HG03025 (cell line): ENCODE results near the gene TFPI2.

ENCODE experiments used
- ATAC-seq: cut with Tn5 transposase; IDR thresholded peaks from one replicate; pipeline ENCODE4 v1.9.1; 2021; ENCODE audit warnings: mild to moderate bottlenecking, moderate library complexity; ENCODE audit not compliant: unreplicated experiment, low FRiP score

Gene TFPI2

DNA sequence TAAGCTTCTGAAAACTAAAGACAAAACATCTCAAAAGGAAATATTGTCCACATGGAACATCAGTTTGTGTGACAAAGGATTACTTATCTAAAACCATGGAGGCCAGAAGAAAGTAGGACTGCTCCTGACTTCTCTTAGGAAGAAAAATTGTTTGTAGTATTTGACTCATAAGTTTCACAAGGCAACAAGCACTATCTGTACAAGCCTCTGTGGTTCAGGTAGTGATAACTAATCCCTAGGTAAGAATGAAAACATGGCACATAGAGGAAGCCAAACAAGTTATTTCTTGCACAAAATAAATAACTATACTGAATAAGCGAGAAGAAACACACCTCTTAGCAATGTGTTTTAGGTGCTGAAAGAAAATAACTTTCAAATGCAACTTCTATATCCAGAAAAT, 30.3 kb downstream of the TFPI2 start:
- no peak for ATAC-seq

DNA sequence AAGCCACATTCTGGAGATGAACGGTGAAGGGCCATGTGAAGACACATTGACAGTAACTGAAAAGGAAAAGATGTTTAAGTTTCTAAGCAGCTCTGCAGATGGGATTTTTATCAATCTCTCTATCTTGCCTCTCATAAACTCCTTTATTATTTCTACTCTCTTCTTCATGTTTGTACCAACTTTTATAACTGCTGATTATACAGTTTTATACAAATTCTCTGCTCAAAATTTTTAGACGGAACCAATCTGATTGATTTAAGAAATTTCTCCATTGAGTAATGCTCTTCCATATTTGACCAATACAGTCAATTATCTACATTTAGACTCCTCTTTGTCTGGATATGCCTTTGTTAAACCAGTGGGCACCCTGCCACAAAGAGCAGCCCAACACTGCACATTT, 31.7 kb downstream of the TFPI2 start:
- ATAC-seq: no peak

DNA sequence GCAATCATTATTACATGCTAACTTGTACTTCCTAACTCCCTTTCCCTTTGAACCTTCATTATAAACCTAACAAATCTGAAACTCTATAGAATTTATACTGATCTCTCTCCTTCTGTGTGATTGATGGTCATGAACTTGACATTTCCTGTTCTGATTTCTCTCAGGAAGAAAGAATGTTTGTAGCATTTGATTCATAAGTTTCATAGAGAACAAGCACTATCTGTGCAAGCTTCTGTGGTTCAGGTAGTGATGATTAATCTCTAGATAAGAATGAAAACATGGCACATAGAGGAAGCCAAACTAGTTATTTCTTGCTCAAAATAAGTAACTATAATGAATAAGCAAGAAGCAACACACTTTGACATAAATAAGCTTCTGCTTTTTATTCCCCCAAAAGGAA, 34.2 kb downstream of the TFPI2 start:
- ATAC-seq: no peak

DNA sequence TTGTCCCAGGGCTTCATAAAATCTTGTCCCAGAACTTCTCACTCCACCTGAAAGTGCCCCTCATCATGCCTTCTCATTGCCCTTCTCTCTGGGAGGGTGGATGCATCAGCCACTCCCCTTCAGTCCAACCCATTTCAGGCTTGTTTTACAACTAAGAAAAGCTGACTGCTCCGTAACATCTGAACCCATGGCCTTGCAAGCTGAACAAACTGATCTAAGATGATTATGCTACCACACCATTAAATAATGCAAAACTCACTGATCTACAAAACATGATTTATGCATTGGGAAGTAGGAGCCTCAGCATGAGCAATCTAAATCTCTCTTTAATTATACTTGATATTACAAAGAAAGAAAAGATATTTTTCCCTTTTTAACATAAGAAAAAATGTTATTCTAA, 34.8 kb downstream of the TFPI2 start:
- ATAC-seq: no peak

- ATAC-seq: no peak
Measured at GRCh38 chr7:93854480-93854879, 36.1 kb downstream of the TFPI2 start.

DNA sequence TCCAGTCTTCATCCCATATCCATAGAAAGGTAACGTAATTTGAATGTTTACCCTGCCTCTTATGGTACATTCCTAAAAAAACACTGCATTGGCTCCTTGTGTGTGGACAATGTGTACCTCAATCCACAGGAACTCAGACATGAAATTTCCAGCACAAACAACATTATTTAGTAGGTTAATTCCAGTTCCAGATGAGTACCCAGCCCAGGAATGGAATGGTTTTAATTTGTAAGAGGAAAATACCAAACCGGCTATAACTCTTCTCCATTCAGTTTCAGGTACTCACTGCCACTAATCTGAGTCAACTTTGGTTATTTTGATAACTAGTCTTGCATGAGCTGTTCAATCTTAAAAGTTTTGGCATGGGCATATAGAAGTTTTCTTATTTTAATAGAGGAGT, 39.0 kb downstream of the TFPI2 start:
- ATAC-seq: no peak

DNA sequence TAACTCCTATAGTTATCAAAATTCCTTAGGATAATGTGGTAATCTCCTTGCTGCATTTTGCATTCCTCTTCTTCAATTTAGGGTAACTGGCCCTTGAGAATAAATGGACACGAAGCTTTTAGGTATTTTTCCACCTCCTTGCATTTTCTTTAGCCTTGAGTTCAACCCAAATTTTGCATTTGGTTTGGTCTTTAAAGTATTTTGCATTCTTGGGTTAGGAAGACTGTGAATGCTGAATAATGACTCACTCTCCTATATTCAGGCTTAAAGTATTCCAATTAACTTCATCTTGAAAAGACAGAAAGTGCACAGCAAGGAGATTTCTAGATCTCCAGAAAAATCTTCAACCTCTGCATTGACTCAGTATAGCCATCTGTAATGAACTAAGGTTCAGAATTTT, 47.3 kb downstream of the TFPI2 start:
- no peak for ATAC-seq

GRCh38 chr7:93838966-93839365, 51.6 kb downstream of the TFPI2 start:
- ATAC-seq: no peak

DNA sequence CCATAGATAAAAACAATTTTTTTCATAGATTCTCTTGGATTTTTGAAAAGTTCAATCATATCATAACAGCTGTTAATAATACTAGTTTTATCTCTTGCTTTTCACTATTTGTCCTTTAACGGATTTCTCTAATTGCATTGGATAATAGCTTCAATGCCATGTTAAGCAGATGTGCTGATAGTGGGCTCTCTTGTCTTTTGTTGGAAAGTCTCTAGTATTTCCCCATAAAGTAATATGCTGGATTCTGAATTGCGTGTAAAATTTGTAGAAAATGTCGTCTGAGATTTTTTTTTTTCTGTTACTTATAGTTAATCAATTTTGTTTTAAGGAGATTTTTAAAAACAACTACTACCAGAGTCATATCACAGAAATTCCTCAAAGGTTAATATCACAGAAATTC, 53.3 kb downstream of the TFPI2 start:
- no peak for ATAC-seq

DNA sequence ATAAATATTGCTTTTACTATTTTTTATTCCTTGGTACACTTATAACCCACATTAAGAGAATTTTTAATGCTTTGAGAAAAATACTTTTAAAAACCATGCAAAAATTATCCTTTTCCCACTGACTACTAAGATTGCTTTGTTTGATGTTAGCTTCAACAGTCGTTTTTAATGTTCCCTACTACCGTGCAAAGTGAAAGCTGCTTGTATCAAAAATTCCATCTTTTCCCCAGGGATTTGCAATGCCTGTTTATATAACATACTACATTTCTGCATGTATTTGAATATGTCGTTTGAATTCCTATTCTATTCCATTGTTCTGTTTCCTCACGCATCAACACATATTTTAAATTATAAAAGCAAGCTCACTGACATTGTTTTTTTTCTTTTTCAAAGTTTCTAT, 54.4 kb downstream of the TFPI2 start:
- no peak for ATAC-seq

- ATAC-seq: no peak
Measured at GRCh38 chr7:93835702-93836101, 54.9 kb downstream of the TFPI2 start.
